Measurements from ENCODE around the gene FAM153A.
"Not testable (repeated sequence)": the region's sequence is repeated elsewhere in the genome, so short reads cannot be mapped to it uniquely, and the experiment has no call there.

The FAM153A gene

GRCh38 chr5:177782792-177783633, at the start of gene FAM153A:
Gene FAM153A (minus strand): TSS chr5:177782899.
- not testable (repeated sequence) for DNase-seq

- DNase-seq, result not testable (repeated sequence)
Observed at GRCh38 chr5:177832287-177832686, 49.6 kb upstream of the FAM153A start.

- DNase-seq, result not testable (repeated sequence)
Observed at GRCh38 chr5:177826073-177826472, 43.4 kb upstream of the FAM153A start.

- not testable (repeated sequence) for DNase-seq
Observed at GRCh38 chr5:177824776-177825175, 42.1 kb upstream of the FAM153A start.

- DNase-seq, result not testable (repeated sequence)
Observed at GRCh38 chr5:177822489-177822888, 39.8 kb upstream of the FAM153A start.

- DNase-seq, result not testable (repeated sequence)
Observed at GRCh38 chr5:177819664-177820063, 37.0 kb upstream of the FAM153A start.

- DNase-seq, result not testable (repeated sequence)
Observed at GRCh38 chr5:177812814-177813425, 30.2 kb upstream of the FAM153A start.

GRCh38 chr5:177812160-177812743, 29.6 kb upstream of the FAM153A start:
- not testable (repeated sequence) for DNase-seq

GRCh38 chr5:177809209-177809913, 26.7 kb upstream of the FAM153A start:
- not testable (repeated sequence) for DNase-seq

- not testable (repeated sequence) for DNase-seq
Observed at GRCh38 chr5:177808420-177808819, 25.7 kb upstream of the FAM153A start.

- not testable (repeated sequence) for DNase-seq
Observed at GRCh38 chr5:177807265-177807664, 24.6 kb upstream of the FAM153A start.

GRCh38 chr5:177801427-177801826, 18.7 kb upstream of the FAM153A start:
- not testable (repeated sequence) for DNase-seq

GRCh38 chr5:177798237-177798840, 15.6 kb upstream of the FAM153A start:
- DNase-seq, result not testable (repeated sequence)

- not testable (repeated sequence) for DNase-seq
Observed at GRCh38 chr5:177793272-177793671, 10.6 kb upstream of the FAM153A start.

- DNase-seq, result not testable (repeated sequence)
Observed at GRCh38 chr5:177791649-177792048, 8.9 kb upstream of the FAM153A start.

GRCh38 chr5:177782169-177782568, 530 bp downstream of the FAM153A start:
- not testable (repeated sequence) for DNase-seq

- not testable (repeated sequence) for DNase-seq
Observed at GRCh38 chr5:177771206-177771605, 11.5 kb downstream of the FAM153A start.

GRCh38 chr5:177770646-177771045, 12.1 kb downstream of the FAM153A start:
- DNase-seq, result not testable (repeated sequence)

GRCh38 chr5:177763737-177764508, 18.8 kb downstream of the FAM153A start:
- DNase-seq, result not testable (repeated sequence)

GRCh38 chr5:177760954-177761353, 21.7 kb downstream of the FAM153A start:
- DNase-seq, result not testable (repeated sequence)

- DNase-seq, result not testable (repeated sequence)
Observed at GRCh38 chr5:177747354-177747753, 35.3 kb downstream of the FAM153A start.

- DNase-seq, result not testable (repeated sequence)
Observed at GRCh38 chr5:177724858-177725257, 57.8 kb downstream of the FAM153A start.
